Left lung (tissue), 10 donors: ENCODE results near the gene SEMA3B. TPM values are rescaled to one million over a fixed set of nuclear protein-coding genes. Genes with fewer than 3 reads are reported as not detected.
A peak's percentile ranks its signal among the peaks of the same experiment; 100 is the strongest.

Experiments
- ATAC-seq: fragments of 200-7000 bp; cut with Tn5 transposase; one replicate; pipeline ENCODE4 v1.9.1; 2020; ENCODE audit warnings: moderate library complexity
- DNase-seq, 4 donors: peaks; one replicate each; pipeline ENCODE4 v3.0.0-alpha.2; 2013 to 2020
- H3K27ac ChIP-seq, 2 donors: fragments of 200-600 bp; sonication (generic) in 1 of 2; one replicate each; pipeline versions ENCODE4 v1.5.0 to v1.8.0; 2020 to 2021
- H3K27me3 ChIP-seq, 2 donors: fragments of 200-600 bp; sonication (generic) in 1 of 2; one replicate each; pipeline versions ENCODE4 v1.5.0 to v1.8.0; 2020 to 2021
- H3K36me3 ChIP-seq, 2 donors: fragments of 200-600 bp; sonication (generic) in 1 of 2; one replicate each; pipeline versions ENCODE4 v1.5.0 to v1.8.0; 2020 to 2021
- H3K4me1 ChIP-seq, 2 donors: fragments of 200-600 bp; one replicate each; pipeline ENCODE4 v1.8.0; 2021
- H3K4me3 ChIP-seq, 2 donors: fragments of 200-600 bp; sonication (generic) in 1 of 2; one replicate each; pipeline versions ENCODE4 v1.5.0 to v1.8.0; 2020 to 2021; ENCODE audit warnings: mild to moderate bottlenecking in 1 of 2
- H3K9me3 ChIP-seq, 2 donors: fragments of 200-600 bp; sonication (generic) in 1 of 2; one replicate each; pipeline versions ENCODE4 v1.5.0 to v1.8.0; 2020 to 2021
- intact Hi-C, 2 donors: fragments of 100-400 bp; cut with DNase I; formaldehyde crosslinking; loops; one replicate each; pipeline versions ENCODE4 v1.11.2 to v1.14.2; 2022
- polyA plus RNA-seq, 6 donors: library from polyadenylated mRNA; unstranded; fragments of 120-200 nt; gene quantifications; one replicate each; pipeline ENCODE4 v1.2.1, GENCODE V29; 2013; ENCODE audit not compliant: insufficient read length in 6 of 6
- total RNA-seq, 2 donors: library from RNA; stranded (reverse); fragmentation: NEBNext Ultra II Directional; extraction: Animal tissue kit (Norgen Biotek cat#: 25700); gene quantifications; one replicate each; pipeline ENCODE4 v1.2.1, GENCODE V29; 2021
- TF ChIP-seq, protein P1 (sequence below), 2 donors: fragments of 200-600 bp; sonication (generic) in 1 of 2; IDR thresholded peaks; one replicate each; pipeline versions ENCODE4 v1.5.0 to v1.8.0; 2021; ENCODE audit warnings: antibody characterized with exemption in 2 of 2
- donor health status: DM: no; HTN: yes; CAD: no.
- donor health status: DM: no; HTN: no; CAD: no.

The SEMA3B gene
- total and polyA plus RNA-seq, 8 donors = 20.6 to 92.7 (median 28.2) TPM

DNA sequence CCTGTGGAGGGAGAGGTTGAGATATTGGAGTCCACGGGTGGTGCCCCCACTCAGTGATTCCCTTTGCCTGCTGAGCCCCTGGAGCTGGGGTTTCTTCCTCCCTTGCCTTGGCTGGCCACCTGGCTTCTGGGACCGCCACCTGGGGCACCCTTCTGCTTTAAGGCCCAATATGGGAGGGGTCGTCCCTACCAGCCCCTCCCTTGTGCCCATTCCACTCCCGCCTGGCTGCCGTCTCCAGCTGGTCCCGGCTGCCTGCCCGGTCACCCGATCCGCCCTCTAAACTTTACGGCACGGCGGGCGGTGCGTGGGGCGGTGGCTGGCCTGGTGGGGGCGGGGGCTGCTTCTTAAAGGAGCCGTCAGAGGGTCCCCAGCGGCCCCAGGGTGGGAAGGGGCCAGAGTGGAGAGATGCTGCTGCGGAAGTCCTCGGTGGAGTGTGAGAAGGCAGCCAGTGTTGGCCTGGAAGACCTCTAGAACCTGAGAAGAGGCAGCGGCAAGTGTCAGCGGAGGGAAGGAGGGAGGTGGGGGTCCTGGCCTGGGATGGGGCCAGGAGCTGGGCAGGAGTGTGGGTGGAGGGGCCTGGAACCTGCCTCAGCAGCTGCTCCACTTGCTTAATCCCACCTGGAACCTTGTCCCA lies 1.6 kb upstream of the SEMA3B start:
- ATAC-seq (peak; percentile 32), DNase-seq (peak in 3 of 4 donors; percentile 62 to 87 (median 70))
- peaks cover 40 to 56% of the 10 kb centered on the region in 2 donors for H3K4me1 ChIP-seq
- H3K9me3 ChIP-seq = no peaks in the 10 kb centered on the region
- H3K36me3 ChIP-seq = no peaks in the 10 kb centered on the region
- intact Hi-C loops = no loop called here
- peak overlapping the region; percentile 80 to 92 for H3K27ac ChIP-seq
- peak overlapping the region; percentile 48 to 54 for H3K4me3 ChIP-seq
- H3K27me3 ChIP-seq = peaks cover 0 to 21% of the 10 kb centered on the region in 2 donors
- TF ChIP-seq, protein P1, sequence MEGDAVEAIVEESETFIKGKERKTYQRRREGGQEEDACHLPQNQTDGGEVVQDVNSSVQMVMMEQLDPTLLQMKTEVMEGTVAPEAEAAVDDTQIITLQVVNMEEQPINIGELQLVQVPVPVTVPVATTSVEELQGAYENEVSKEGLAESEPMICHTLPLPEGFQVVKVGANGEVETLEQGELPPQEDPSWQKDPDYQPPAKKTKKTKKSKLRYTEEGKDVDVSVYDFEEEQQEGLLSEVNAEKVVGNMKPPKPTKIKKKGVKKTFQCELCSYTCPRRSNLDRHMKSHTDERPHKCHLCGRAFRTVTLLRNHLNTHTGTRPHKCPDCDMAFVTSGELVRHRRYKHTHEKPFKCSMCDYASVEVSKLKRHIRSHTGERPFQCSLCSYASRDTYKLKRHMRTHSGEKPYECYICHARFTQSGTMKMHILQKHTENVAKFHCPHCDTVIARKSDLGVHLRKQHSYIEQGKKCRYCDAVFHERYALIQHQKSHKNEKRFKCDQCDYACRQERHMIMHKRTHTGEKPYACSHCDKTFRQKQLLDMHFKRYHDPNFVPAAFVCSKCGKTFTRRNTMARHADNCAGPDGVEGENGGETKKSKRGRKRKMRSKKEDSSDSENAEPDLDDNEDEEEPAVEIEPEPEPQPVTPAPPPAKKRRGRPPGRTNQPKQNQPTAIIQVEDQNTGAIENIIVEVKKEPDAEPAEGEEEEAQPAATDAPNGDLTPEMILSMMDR (IDR thresholded peaks at IDR 0.05) = no peak

DNA sequence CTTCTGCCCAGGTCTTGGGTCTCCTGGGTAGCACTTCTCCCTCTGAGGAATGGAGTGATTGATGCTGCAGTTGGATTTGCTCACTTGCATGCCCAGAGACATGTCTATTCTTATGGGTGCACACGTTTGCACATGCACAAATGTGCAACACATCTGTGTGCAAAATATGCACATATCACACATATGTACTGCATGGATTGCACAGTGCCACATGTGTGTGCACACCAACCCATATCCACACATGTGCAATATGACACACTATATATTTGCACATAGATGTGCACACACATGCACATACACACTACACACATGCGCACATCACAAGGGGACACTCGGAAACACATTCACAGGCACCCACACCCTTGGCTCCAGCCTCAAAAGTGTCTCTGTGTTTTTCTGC lies 671 bp upstream of the SEMA3B start:
- ATAC-seq = no peak
- Histone ChIP-seq H3K27me3 (peaks cover 0 to 24% of the 10 kb centered on the region in 2 donors), H3K4me1 (peaks cover 48 to 64% of the 10 kb centered on the region in 2 donors), H3K36me3 (no peaks in the 10 kb centered on the region), H3K4me3 (peak overlapping the region in 1 of 2 donors; percentile 48), H3K27ac (peak overlapping the region; percentile 80 to 92), H3K9me3 (no peaks in the 10 kb centered on the region)
- intact Hi-C loops = no loop called here
- DNase-seq = no peak
- TF ChIP-seq, protein P1 (IDR thresholded peaks at IDR 0.05) = no peak

DNA sequence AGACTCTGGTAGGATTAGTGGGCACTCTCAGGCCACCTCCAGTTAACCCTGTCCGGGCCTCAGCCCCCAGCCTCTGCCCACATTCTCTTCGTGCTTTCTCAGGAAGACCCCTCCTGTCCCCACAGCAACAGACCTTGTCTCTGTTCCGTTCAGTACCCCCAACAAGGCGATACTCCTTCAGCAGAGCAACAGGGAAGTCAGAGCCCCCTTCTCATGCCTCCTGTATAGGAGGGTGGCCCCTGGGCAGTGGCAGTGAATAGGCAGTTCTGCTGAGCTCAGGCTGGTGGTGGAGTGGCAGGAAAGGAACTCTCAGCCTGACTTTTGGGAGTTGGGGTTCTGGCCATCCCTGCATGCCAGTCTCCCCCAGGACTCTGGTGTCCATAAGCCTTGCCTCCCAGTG lies 513 bp downstream of the SEMA3B start:
- Histone ChIP-seq H3K27ac (peak overlapping the region; percentile 37 to 92), H3K4me3 (peak overlapping the region; percentile 24 to 35), H3K36me3 (no peaks in the 10 kb centered on the region), H3K9me3 (no peaks in the 10 kb centered on the region), H3K27me3 (peaks cover 0 to 36% of the 10 kb centered on the region in 2 donors), H3K4me1 (peaks cover 43 to 65% of the 10 kb centered on the region in 2 donors)
- intact Hi-C loops = no loop called here
- ATAC-seq = no peak
- TF ChIP-seq, protein P1 (IDR thresholded peaks at IDR 0.05) = no peak
- DNase-seq = no peak

DNA sequence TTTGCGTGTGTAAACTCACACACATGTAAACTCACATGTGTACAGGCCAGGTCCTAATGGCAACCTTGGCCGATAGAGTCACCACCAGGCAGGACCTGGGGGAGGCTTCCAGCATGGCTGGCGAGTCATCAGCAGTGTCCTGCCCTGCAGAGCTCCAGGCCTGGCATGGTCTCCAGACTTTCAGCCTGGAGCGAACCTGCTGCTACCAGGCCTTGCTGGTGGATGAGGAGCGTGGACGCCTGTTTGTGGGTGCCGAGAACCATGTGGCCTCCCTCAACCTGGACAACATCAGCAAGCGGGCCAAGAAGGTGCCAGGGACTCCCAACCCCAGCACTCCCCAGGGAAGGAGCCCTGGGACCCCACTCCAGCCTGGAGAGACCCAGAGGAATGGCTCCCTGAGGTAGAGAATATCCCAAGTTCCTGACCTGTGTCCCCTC lies 1.0 kb downstream of the SEMA3B start:
- TF ChIP-seq, protein P1 (IDR thresholded peaks at IDR 0.05) = no peak

DNA sequence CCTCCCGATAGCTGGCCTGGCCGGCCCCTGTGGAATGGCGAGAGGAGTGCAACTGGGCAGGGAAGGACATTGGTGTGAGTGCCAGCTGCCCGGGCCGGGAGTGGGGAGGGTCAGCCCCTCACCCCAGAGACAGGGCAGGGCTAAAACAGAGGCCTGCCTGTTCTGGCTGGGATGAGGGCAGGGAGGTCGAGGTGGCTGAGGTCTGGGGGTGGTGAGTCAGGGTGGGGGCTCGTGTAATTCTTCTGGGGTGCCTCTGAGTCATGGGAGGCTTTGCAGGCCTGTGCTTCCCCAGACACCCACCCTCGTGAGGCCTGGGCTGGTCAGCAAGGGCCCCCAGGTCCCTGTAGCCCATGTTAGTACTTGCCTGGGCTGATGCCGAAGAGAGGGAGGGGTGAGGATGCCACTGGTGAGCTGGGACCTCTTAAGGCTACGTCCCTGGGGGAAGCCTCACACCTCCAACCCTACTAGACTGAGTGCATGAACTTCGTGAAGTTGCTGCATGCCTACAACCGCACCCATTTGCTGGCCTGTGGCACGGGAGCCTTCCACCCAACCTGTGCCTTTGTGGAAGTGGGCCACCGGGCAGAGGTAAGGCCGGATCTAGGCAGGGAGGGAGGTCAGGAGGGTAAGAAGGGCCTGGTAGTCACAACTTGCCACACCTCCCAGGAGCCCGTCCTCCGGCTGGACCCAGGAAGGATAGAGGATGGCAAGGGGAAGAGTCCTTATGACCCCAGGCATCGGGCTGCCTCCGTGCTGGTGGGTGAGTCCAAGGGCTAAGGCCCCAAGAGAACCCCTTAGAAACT lies 1.7 kb downstream of the SEMA3B start:
- H3K9me3 ChIP-seq = no peaks in the 10 kb centered on the region
- H3K36me3 ChIP-seq = no peaks in the 10 kb centered on the region
- intact Hi-C loops = loop anchor here in 1 of 2 donors (5.0 kb wide), 2 partner anchors 43 to 78 kb away; partner anchors contain the start of gene GNAT1
- peaks cover 34 to 54% of the 10 kb centered on the region in 2 donors for H3K4me1 ChIP-seq
- ATAC-seq = no peak
- DNase-seq = no peak
- H3K4me3 ChIP-seq = peak overlapping the region in 1 of 2 donors; percentile 35
- H3K27me3 ChIP-seq = peaks cover 0 to 48% of the 10 kb centered on the region in 2 donors
- no peak overlapping the region for H3K27ac ChIP-seq
- TF ChIP-seq, protein P1 (IDR thresholded peaks at IDR 0.05) = no peak

More for the DNA sequence above, 1.0 kb downstream of the SEMA3B start:
- no peak for ATAC-seq
- H3K36me3 ChIP-seq = no peaks in the 10 kb centered on the region
- intact Hi-C loops = loop anchor here in 1 of 2 donors (5.0 kb wide), 2 partner anchors 43 to 78 kb away; partner anchors contain the start of gene GNAT1
- peaks cover 37 to 61% of the 10 kb centered on the region in 2 donors for H3K4me1 ChIP-seq
- H3K27me3 ChIP-seq = peaks cover 0 to 42% of the 10 kb centered on the region in 2 donors
- DNase-seq = no peak
- H3K27ac ChIP-seq = no peak overlapping the region
- H3K9me3 ChIP-seq = no peaks in the 10 kb centered on the region
- H3K4me3 ChIP-seq = peak overlapping the region in 1 of 2 donors; percentile 35
